CD14-positive monocyte (primary cell): Measurements from ENCODE around the gene AHCYL1. TPM values are rescaled to one million over a fixed set of nuclear protein-coding genes. Genes with fewer than 3 reads are reported as not detected.

Experiments
- DNase-seq, 3 donors: peaks; one replicate each; pipeline ENCODE4 v3.0.0-alpha.2; 2011 to 2022
- H2AFZ ChIP-seq: 2 replicates; pipeline ENCODE4 v1.6.0; 2012; ENCODE audit warnings: mild to moderate bottlenecking, low read depth, low read length, inconsistent platforms; ENCODE audit not compliant: insufficient read depth, poor library complexity, severe bottlenecking
- H3K27ac ChIP-seq, 2 donors: 1 replicate in 1 of 2; 2 replicates in 1 of 2; pipeline ENCODE4 v1.5.1; 2012 to 2013; ENCODE audit warnings: low read length in 2 of 2, control low read depth in 1 of 2, inconsistent platforms in 1 of 2, low read depth in 1 of 2, mild to moderate bottlenecking in 1 of 2
- H3K27me3 ChIP-seq, 2 donors: one replicate each; pipeline versions ENCODE4 v1.6.0 to v1.6.1; 2011 to 2013; ENCODE audit warnings: low read length in 2 of 2; ENCODE audit not compliant: control insufficient read depth in 2 of 2, insufficient read depth in 2 of 2
- H3K36me3 ChIP-seq, 2 donors: replicated peaks in 1 of 2; 1 replicate in 1 of 2; 2 replicates in 1 of 2; pipeline versions ENCODE4 v1.5.1 to v1.6.1; 2012 to 2013; ENCODE audit warnings: low read length in 2 of 2, control low read depth in 1 of 2, inconsistent platforms in 1 of 2, mild to moderate bottlenecking in 1 of 2; ENCODE audit not compliant: insufficient read depth in 2 of 2, control insufficient read depth in 1 of 2
- H3K4me1 ChIP-seq, 2 donors: 1 replicate in 1 of 2; 2 replicates in 1 of 2; pipeline versions ENCODE4 v1.5.1 to v1.6.1; 2012 to 2013; ENCODE audit warnings: low read length in 2 of 2, control low read depth in 1 of 2, inconsistent platforms in 1 of 2, mild to moderate bottlenecking in 1 of 2, moderate library complexity in 1 of 2; ENCODE audit not compliant: insufficient read depth in 2 of 2, control insufficient read depth in 1 of 2
- H3K4me2 ChIP-seq: replicated peaks from 2 replicates; pipeline ENCODE3; 2012; ENCODE audit warnings: low read length, moderate library complexity, mild to moderate bottlenecking; ENCODE audit not compliant: poor library complexity, severe bottlenecking; ENCODE audit errors: extremely low read depth
- H3K4me3 ChIP-seq, 3 experiments: fragments of 200-600 bp in 1 of 3; sonication (generic) in 1 of 3; replicated peaks in 1 of 3; 1 replicate in 2 of 3; 2 replicates in 1 of 3; pipeline ENCODE4 v1.5.1; 2011 to 2013; ENCODE audit warnings: low read length in 3 of 3, mild to moderate bottlenecking in 3 of 3, control low read depth in 2 of 3, low read depth in 2 of 3, inconsistent platforms in 1 of 3, moderate library complexity in 1 of 3
- H3K79me2 ChIP-seq: 2 replicates; pipeline ENCODE4 v1.6.0; 2012; ENCODE audit warnings: mild to moderate bottlenecking, control low read depth, inconsistent platforms, low read length, moderate library complexity; ENCODE audit not compliant: insufficient read depth
- H3K9ac ChIP-seq: 2 replicates; pipeline ENCODE4 v1.6.0; 2017; ENCODE audit warnings: low read length, mild to moderate bottlenecking; ENCODE audit not compliant: insufficient read depth, poor library complexity, severe bottlenecking
- H3K9me3 ChIP-seq, 2 donors: replicated peaks in 1 of 2; 1 replicate in 1 of 2; 2 replicates in 1 of 2; pipeline versions ENCODE4 v1.5.1 to v1.6.1; 2012 to 2013; ENCODE audit warnings: low read length in 2 of 2, control low read depth in 1 of 2; ENCODE audit not compliant: control insufficient read depth in 1 of 2, insufficient read depth in 1 of 2
- H4K20me1 ChIP-seq: 2 replicates; pipeline ENCODE4 v1.6.0; 2012; ENCODE audit warnings: mild to moderate bottlenecking, low read length, control low read depth, moderate library complexity; ENCODE audit not compliant: insufficient read depth
- H3K27ac Mint-ChIP-seq, 7 donors: one replicate each; pipeline ENCODE4 v1.8.0; 2020; ENCODE audit warnings: mild to moderate bottlenecking in 7 of 7, mixed read lengths in 7 of 7, moderate library complexity in 6 of 7, inconsistent platforms in 2 of 7
- H3K27me3 Mint-ChIP-seq, 3 donors: one replicate each; pipeline ENCODE4 v1.8.0; 2021 to 2022; ENCODE audit warnings: low read depth in 3 of 3, mild to moderate bottlenecking in 3 of 3, mixed read lengths in 3 of 3, moderate library complexity in 3 of 3, inconsistent platforms in 1 of 3
- H3K36me3 Mint-ChIP-seq, 2 donors: one replicate each; pipeline ENCODE4 v1.8.0; 2020; ENCODE audit warnings: mixed read lengths in 2 of 2, inconsistent platforms in 1 of 2, mild to moderate bottlenecking in 1 of 2
- H3K4me1 Mint-ChIP-seq: one replicate; pipeline ENCODE4 v1.8.0; 2020; ENCODE audit warnings: mild to moderate bottlenecking, mixed read lengths
- H3K4me3 Mint-ChIP-seq, 2 donors: one replicate each; pipeline ENCODE4 v1.8.0; 2020; ENCODE audit warnings: mild to moderate bottlenecking in 2 of 2, mixed read lengths in 2 of 2, moderate library complexity in 1 of 2
- H3K9me3 Mint-ChIP-seq, 7 donors: one replicate each; pipeline ENCODE4 v1.8.0; 2020 to 2022; ENCODE audit warnings: mixed read lengths in 7 of 7, mild to moderate bottlenecking in 6 of 7, moderate library complexity in 6 of 7, inconsistent platforms in 2 of 7
- CTCF ChIP-seq: fragments of 200-600 bp; IDR thresholded peaks from one replicate; pipeline ENCODE4 v1.8.0; 2022; ENCODE audit warnings: antibody characterized with exemption, mild to moderate bottlenecking
- WGBS: methylation state at CpG from one replicate; pipeline ENCODE4 v1.1.5; 2013; ENCODE audit warnings: missing lambda C conversion rate; ENCODE audit not compliant: insufficient coverage; 5-methylcytosine and 5-hydroxymethylcytosine counted together
- intact Hi-C, 2 donors: fragments of 100-400 bp; cut with micrococcal nuclease; formaldehyde crosslinking; loops; one replicate each; pipeline versions ENCODE4 v1.15.0 to v1.15.1; 2023
- polyA plus RNA-seq, 3 donors: library from polyadenylated mRNA; depleted of rRNA in 1 of 3; unstranded in 2 of 3; stranded (reverse) in 1 of 3; fragments of 300-500 nt in 2 of 3; fragments of >200 nt in 1 of 3; fragmentation: Illumina TruSeq in 2 of 3; gene quantifications; 1 replicate in 2 of 3; 2 replicates in 1 of 3; pipeline ENCODE4 v1.2.3, GENCODE V29; 2012 to 2021

Gene AHCYL1
- polyA plus RNA-seq, 3 donors: 39.1 to 63.9 (median 48.8) TPM

GRCh38 chr1:110070671-110071242 is 86.2 kb downstream of the AHCYL1 start, which contains the start of gene ALX3:
Gene ALX3 (minus strand): TSS chr1:110070672. CDS start chr1:110070612, 60 bp downstream.
- peaks cover 53 to 70% of the 10 kb centered on the region in 2 donors for H3K27me3 ChIP-seq

More at GRCh38 chr1:110070671-110071242, 86.2 kb downstream of the AHCYL1 start, which contains the start of gene ALX3:
- Mint-ChIP-seq H3K4me3 (peak within 1 kb of the TSS; percentile 49 to 99), H3K9me3 (peaks cover 0 to 20% (median 9%) of the 10 kb centered on the region in 7 donors), H3K27ac (no peak within 1 kb of the TSS), H3K36me3 (peaks cover 3 to 18% of the 10 kb centered on the region in 2 donors), H3K4me1 (peaks cover 33% of the 10 kb centered on the region), H3K27me3 (peaks cover 69 to 82% (median 71%) of the 10 kb centered on the region in 3 donors)
- no peak within 1 kb of the TSS for H3K27ac ChIP-seq
- H3K4me1 ChIP-seq: peaks cover 27 to 32% of the 10 kb centered on the region in 2 donors
- H3K79me2 ChIP-seq: no peaks in the 10 kb centered on the region
- H3K9me3 ChIP-seq: peaks cover 0 to 27% of the 10 kb centered on the region in 2 donors
- no peak within 1 kb of the TSS for H2AFZ ChIP-seq
- no peaks in the 10 kb centered on the region for H4K20me1 ChIP-seq
- DNase-seq: no peak
- H3K36me3 ChIP-seq: no peaks in the 10 kb centered on the region
- TF ChIP-seq CTCF: no peak
- intact Hi-C loops: no loop called here
- no peak within 1 kb of the TSS for H3K9ac ChIP-seq
- H3K4me2 ChIP-seq: peak within 1 kb of the TSS; percentile 67
- H3K4me3 ChIP-seq: peak within 1 kb of the TSS in 1 of 3 experiments; percentile 67
- WGBS: 11% methylated on average over 10 of the region's 27 CpGs

Other genes with a start within 250 kb of the AHCYL1 start
- gene GSTM3, start 243.7 kb upstream of the AHCYL1 start, polyA plus RNA-seq: 1 to 10 TPM in 2 of 3 donors, under 1 TPM in 1; 0.69 to 3.2 (median 2.8) TPM
- not detected for gene EPS8L3, start 220.8 kb upstream of the AHCYL1 start, polyA plus RNA-seq
- under 1 TPM; 0.11 to 0.69 (median 0.38) TPM for gene CSF1, start 73.9 kb upstream of the AHCYL1 start, polyA plus RNA-seq
- 10 to 100 TPM in 2 of 3 donors, 1 to 10 TPM in 1; 8.9 to 33.6 (median 11.0) TPM for gene STRIP1, start 49.9 kb downstream of the AHCYL1 start, polyA plus RNA-seq
- gene ALX3, start 85.9 kb downstream of the AHCYL1 start, polyA plus RNA-seq: not detected
- gene UBL4B, start 127.7 kb downstream of the AHCYL1 start, polyA plus RNA-seq: not detected
- not detected for gene SLC6A17, start 165.7 kb downstream of the AHCYL1 start, polyA plus RNA-seq
- under 1 TPM; 0.03 to 0.56 (median 0.12) TPM for gene KCNC4, start 225.5 kb downstream of the AHCYL1 start, polyA plus RNA-seq